Breast epithelium (tissue), 4 donors: Measurements from ENCODE around the gene MCM5. TPM values are rescaled to one million over a fixed set of nuclear protein-coding genes. Genes with fewer than 3 reads are reported as not detected.

Source experiments
- DNase-seq, 2 donors: peaks; one replicate each; pipeline ENCODE4 v3.0.0-alpha.2; 2019; ENCODE audit warnings: low spot score in 2 of 2
- H3K27ac ChIP-seq, 2 donors: fragments of 200-600 bp; sonication (generic) in 1 of 2; one replicate each; pipeline ENCODE4 v1.5.1; 2016 to 2019; ENCODE audit warnings: mild to moderate bottlenecking in 1 of 2
- H3K27me3 ChIP-seq, 2 donors: fragments of 200-600 bp; sonication (generic) in 1 of 2; one replicate each; pipeline versions ENCODE4 v1.5.1 to v1.6.0; 2017 to 2019; ENCODE audit warnings: control low read depth in 1 of 2, mild to moderate bottlenecking in 1 of 2
- H3K36me3 ChIP-seq: fragments of 200-600 bp; one replicate; pipeline ENCODE4 v1.5.1; 2019
- H3K4me1 ChIP-seq, 2 donors: fragments of 200-600 bp; sonication (generic); one replicate each; pipeline ENCODE4 v1.5.1; 2016 to 2019; ENCODE audit warnings: control low read depth in 1 of 2
- H3K4me3 ChIP-seq, 3 donors: fragments of 200-600 bp; sonication (generic); 1 replicate in 2 of 3; 2 replicates in 1 of 3; pipeline ENCODE4 v1.5.1; 2016 to 2019; ENCODE audit warnings: mild to moderate bottlenecking in 3 of 3, moderate library complexity in 2 of 3
- H3K9me3 ChIP-seq, 2 donors: fragments of 200-600 bp; sonication (generic) in 1 of 2; one replicate each; pipeline ENCODE4 v1.5.1; 2016 to 2019; ENCODE audit warnings: control low read depth in 1 of 2
- CTCF ChIP-seq, 3 donors: fragments of 450-650 bp; IDR thresholded peaks; one replicate each; pipeline ENCODE4 v1.5.1; 2016 to 2017; ENCODE audit warnings: antibody characterized with exemption in 3 of 3, mild to moderate bottlenecking in 3 of 3, moderate library complexity in 3 of 3
- POLR2A ChIP-seq: fragments of 450-650 bp; IDR thresholded peaks from one replicate; pipeline ENCODE4 v1.6.1; 2016; ENCODE audit warnings: antibody characterized with exemption, mild to moderate bottlenecking, moderate library complexity
- POLR2AphosphoS5 ChIP-seq, 3 donors: sonication (generic); formaldehyde crosslinking; IDR thresholded peaks; one replicate each; pipeline ENCODE4 v1.6.1; 2017; ENCODE audit warnings: antibody characterized with exemption in 3 of 3
- intact Hi-C: fragments of 100-400 bp; cut with DNase I; formaldehyde crosslinking; loops from one replicate; pipeline ENCODE4 v1.15.1; 2023; ENCODE audit warnings: low total_unique reads
- total RNA-seq, 3 donors: library from RNA; depleted of rRNA; stranded (reverse); fragments of >200 nt; gene quantifications; one replicate each; pipeline ENCODE4 v1.1.0, GENCODE V29; 2016

MCM5 gene
- total RNA-seq, 3 donors from 2014 or later: 16.4 to 23.3 (median 16.8) TPM

- Histone ChIP-seq H3K27me3 (no peaks in the 10 kb centered on the region), H3K27ac (peak overlapping the region in 1 of 2 donors; percentile 48), H3K36me3 (no peaks in the 10 kb centered on the region), H3K9me3 (no peaks in the 10 kb centered on the region), H3K4me1 (peaks cover 1 to 3% of the 10 kb centered on the region in 2 donors), H3K4me3 (no peak overlapping the region)
- no peak for TF ChIP-seq POLR2A
- TF ChIP-seq POLR2AphosphoS5 (IDR thresholded peaks at IDR 0.05): no peak
- intact Hi-C loops: no loop called here
- DNase-seq: no peak
These were observed 62.7 kb downstream of the MCM5 start for GRCh38 chr22:35462498-35463230.

GRCh38 chr22:35463231-35463933 is 63.4 kb downstream of the MCM5 start:
- no peaks in the 10 kb centered on the region for H3K27me3 ChIP-seq
- intact Hi-C loops: no loop called here
- H3K9me3 ChIP-seq: no peaks in the 10 kb centered on the region
- no peak overlapping the region for H3K27ac ChIP-seq
- H3K36me3 ChIP-seq: no peaks in the 10 kb centered on the region
- no peak for TF ChIP-seq CTCF (IDR thresholded peaks at IDR 0.05)
- no peak for TF ChIP-seq POLR2AphosphoS5 (IDR thresholded peaks at IDR 0.05)
- no peak for TF ChIP-seq POLR2A
- DNase-seq: no peak
- H3K4me3 ChIP-seq: no peak overlapping the region
- peaks cover 7 to 10% of the 10 kb centered on the region in 2 donors for H3K4me1 ChIP-seq

GRCh38 chr22:35464399-35464798 is 64.5 kb downstream of the MCM5 start:
- no peaks in the 10 kb centered on the region for H3K9me3 ChIP-seq
- peak overlapping the region in 1 of 2 donors; percentile 18 for H3K27ac ChIP-seq
- DNase-seq: no peak
- H3K27me3 ChIP-seq: no peaks in the 10 kb centered on the region
- H3K4me3 ChIP-seq: no peak overlapping the region
- no peaks in the 10 kb centered on the region for H3K36me3 ChIP-seq
- H3K4me1 ChIP-seq: peaks cover 7 to 10% of the 10 kb centered on the region in 2 donors
- TF ChIP-seq CTCF (IDR thresholded peaks at IDR 0.05) (no peak), POLR2AphosphoS5 (IDR thresholded peaks at IDR 0.05) (no peak), POLR2A (no peak)
- intact Hi-C loops: no loop called here

GRCh38 chr22:35465109-35465701 is 65.3 kb downstream of the MCM5 start:
- no peak overlapping the region for H3K27ac ChIP-seq

More at GRCh38 chr22:35465109-35465701, 65.3 kb downstream of the MCM5 start:
- DNase-seq: no peak
- intact Hi-C loops: no loop called here
- H3K27me3 ChIP-seq: no peaks in the 10 kb centered on the region
- H3K36me3 ChIP-seq: no peaks in the 10 kb centered on the region
- peaks cover 7 to 10% of the 10 kb centered on the region in 2 donors for H3K4me1 ChIP-seq
- no peaks in the 10 kb centered on the region for H3K9me3 ChIP-seq
- H3K4me3 ChIP-seq: no peak overlapping the region
- no peak for TF ChIP-seq POLR2A
- no peak for TF ChIP-seq POLR2AphosphoS5 (IDR thresholded peaks at IDR 0.05)
- no peak for TF ChIP-seq CTCF (IDR thresholded peaks at IDR 0.05)
